Heart right ventricle (tissue), 16 donors: ENCODE measurements around the gene WAPL. TPM values are rescaled to one million over a fixed set of nuclear protein-coding genes. Genes with fewer than 3 reads are reported as not detected.

Experiments
- ATAC-seq, 8 donors: fragments of 200-7000 bp; cut with Tn5 transposase; one replicate each; pipeline ENCODE4 v1.9.1; 2020; ENCODE audit warnings: mild to moderate bottlenecking in 8 of 8, moderate library complexity in 8 of 8, moderate number of reproducible peaks in 1 of 8
- DNase-seq, 2 donors: peaks; one replicate each; pipeline ENCODE4 v3.0.0-alpha.2; 2020
- H3K27ac ChIP-seq, 10 donors: fragments of 200-600 bp; sonication (generic) in 2 of 10; one replicate each; pipeline versions ENCODE4 v1.5.0 to v1.8.0; 2020 to 2022; ENCODE audit warnings: mild to moderate bottlenecking in 3 of 10
- H3K27me3 ChIP-seq, 7 donors: fragments of 200-600 bp; one replicate each; pipeline ENCODE4 v1.8.0; 2021 to 2022; ENCODE audit warnings: mild to moderate bottlenecking in 2 of 7
- H3K36me3 ChIP-seq, 9 donors: fragments of 200-600 bp; sonication (generic) in 1 of 9; one replicate each; pipeline versions ENCODE4 v1.5.0 to v1.8.0; 2020 to 2022; ENCODE audit warnings: mild to moderate bottlenecking in 2 of 9
- H3K4me1 ChIP-seq, 9 donors: fragments of 200-600 bp; sonication (generic) in 1 of 9; one replicate each; pipeline versions ENCODE4 v1.5.0 to v1.8.0; 2020 to 2022; ENCODE audit warnings: mild to moderate bottlenecking in 4 of 9
- H3K4me3 ChIP-seq, 10 donors: fragments of 200-600 bp; sonication (generic) in 2 of 10; one replicate each; pipeline versions ENCODE4 v1.5.0 to v1.8.0; 2020 to 2022; ENCODE audit warnings: mild to moderate bottlenecking in 7 of 10, moderate library complexity in 2 of 10
- H3K9me3 ChIP-seq, 11 donors: fragments of 200-600 bp in 10 of 11; sonication (generic) in 2 of 11; one replicate each; pipeline versions ENCODE4 v1.5.0 to v1.8.0; 2013 to 2022; ENCODE audit warnings: mild to moderate bottlenecking in 2 of 11, control low read depth in 1 of 11, moderate library complexity in 1 of 11
- WGBS, 2 donors: extraction: QIAGEN DNeasy Blood & Tissue Kit; methylation state at CpG; one replicate each; pipeline ENCODE4 v1.1.7; 2013; ENCODE audit warnings: inconsistent platforms in 1 of 2; 5-methylcytosine and 5-hydroxymethylcytosine counted together
- intact Hi-C, 10 donors: fragments of 100-400 bp; cut with DNase I; formaldehyde crosslinking; loops; one replicate each; pipeline versions ENCODE4 v1.11.1 to v1.14.2; 2022
- polyA plus RNA-seq, 2 donors: library from polyadenylated mRNA; stranded (reverse); fragments of 200-250 nt; gene quantifications; one replicate each; pipeline ENCODE4 v1.2.3, GENCODE V29; 2013
- total RNA-seq, 10 donors: library from RNA; stranded (reverse); fragmentation: NEBNext Ultra II Directional in 3 of 10; extraction: Animal tissue kit (Norgen Biotek cat#: 25700) in 3 of 10; gene quantifications; one replicate each; pipeline versions ENCODE4 v1.2.1 to v1.2.4, GENCODE V29; 2021 to 2023
- TF ChIP-seq, protein P1 (sequence below), 9 donors: fragments of 200-600 bp; sonication (generic) in 2 of 9; IDR thresholded peaks; one replicate each; pipeline versions ENCODE4 v1.5.0 to v1.8.0; 2021 to 2022; ENCODE audit warnings: antibody characterized with exemption in 9 of 9, mild to moderate bottlenecking in 5 of 9, moderate library complexity in 1 of 9
- donor health status: Arrhythmogenic right ventricular cardiomyopathy.
- donor health status: ischemic (EF 13 %, LVEDD 7.1; RV severe dilation, severe dysfunction).
- donor health status: healthy with polysubstance abuse.
- donor health status: DM: no; HTN: yes; CAD: no.
- donor health status: DM: no; HTN: no; CAD: no.
- donor health status: ischemic (EF 25% LVEDD 6.9; RV normal size, moderate dysfunction).
- donor health status: ischemic (EF 25% LVEDD 5.7; RV mildly dilated, moderate dysfunction).
- donor health status: healthy.
- donor health status: DM: yes; HTN: yes; CAD: no.
- donor health status: Ischemic cardiomyopathy.
- donor health status: ischemic (EF 35%, LVEDD 5.7; RV mildly dilated, moderate dysfunction).
- donor health status: nonischemic (EF 11% LVEDD 7.7; RV severe dilation, severe dysfunction).
- donor health status: DM: yes; HTN: yes; CAD: no.
- donor health status: PGD.
- donor health status: ischemic (EF 29% LVEDD 5.4; RV normal size, mild dysfunction).
- donor health status: nonischemic (EF 23%, LVEDD 6.1; RV moderate dilation, normal function).

Gene WAPL
- total and polyA plus RNA-seq, 12 donors, result 10.0 to 29.5 (median 23.4) TPM

DNA sequence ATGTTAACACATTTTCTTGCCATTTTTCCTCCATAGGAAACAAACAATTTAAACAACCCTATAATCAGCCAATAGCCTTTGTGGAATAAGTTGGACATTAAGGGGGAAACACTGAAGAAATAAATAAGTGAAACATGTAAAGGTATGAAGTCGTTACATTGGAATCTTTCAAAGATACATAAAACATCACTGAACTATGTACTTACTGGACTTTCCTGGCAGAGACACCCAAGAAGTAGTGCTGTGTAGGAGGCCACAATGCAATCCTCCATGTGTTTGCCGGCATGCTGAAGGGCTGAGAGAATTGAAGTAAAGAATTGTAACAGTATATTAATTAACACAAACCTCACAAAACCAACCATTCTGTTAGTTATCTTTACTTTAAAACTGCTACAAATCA lies 78.5 kb downstream of the WAPL start:
- WGBS, 2 donors, result 87 to 89% methylated on average over 2 of the region's 2 CpGs
- H3K27ac ChIP-seq, result no peak overlapping the region
- H3K4me1 ChIP-seq, result peaks cover 0 to 42% (median 0%) of the 10 kb centered on the region in 9 donors
- peaks cover 0 to 98% (median 33%) of the 10 kb centered on the region in 9 donors for H3K36me3 ChIP-seq
- H3K27me3 ChIP-seq, result no peaks in the 10 kb centered on the region
- no peaks in the 10 kb centered on the region for H3K9me3 ChIP-seq
- TF ChIP-seq, protein P1, sequence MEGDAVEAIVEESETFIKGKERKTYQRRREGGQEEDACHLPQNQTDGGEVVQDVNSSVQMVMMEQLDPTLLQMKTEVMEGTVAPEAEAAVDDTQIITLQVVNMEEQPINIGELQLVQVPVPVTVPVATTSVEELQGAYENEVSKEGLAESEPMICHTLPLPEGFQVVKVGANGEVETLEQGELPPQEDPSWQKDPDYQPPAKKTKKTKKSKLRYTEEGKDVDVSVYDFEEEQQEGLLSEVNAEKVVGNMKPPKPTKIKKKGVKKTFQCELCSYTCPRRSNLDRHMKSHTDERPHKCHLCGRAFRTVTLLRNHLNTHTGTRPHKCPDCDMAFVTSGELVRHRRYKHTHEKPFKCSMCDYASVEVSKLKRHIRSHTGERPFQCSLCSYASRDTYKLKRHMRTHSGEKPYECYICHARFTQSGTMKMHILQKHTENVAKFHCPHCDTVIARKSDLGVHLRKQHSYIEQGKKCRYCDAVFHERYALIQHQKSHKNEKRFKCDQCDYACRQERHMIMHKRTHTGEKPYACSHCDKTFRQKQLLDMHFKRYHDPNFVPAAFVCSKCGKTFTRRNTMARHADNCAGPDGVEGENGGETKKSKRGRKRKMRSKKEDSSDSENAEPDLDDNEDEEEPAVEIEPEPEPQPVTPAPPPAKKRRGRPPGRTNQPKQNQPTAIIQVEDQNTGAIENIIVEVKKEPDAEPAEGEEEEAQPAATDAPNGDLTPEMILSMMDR (IDR thresholded peaks at IDR 0.05), result no peak
- no peak for ATAC-seq
- no peak for DNase-seq
- intact Hi-C loops, result no loop called here
- no peak overlapping the region for H3K4me3 ChIP-seq

DNA sequence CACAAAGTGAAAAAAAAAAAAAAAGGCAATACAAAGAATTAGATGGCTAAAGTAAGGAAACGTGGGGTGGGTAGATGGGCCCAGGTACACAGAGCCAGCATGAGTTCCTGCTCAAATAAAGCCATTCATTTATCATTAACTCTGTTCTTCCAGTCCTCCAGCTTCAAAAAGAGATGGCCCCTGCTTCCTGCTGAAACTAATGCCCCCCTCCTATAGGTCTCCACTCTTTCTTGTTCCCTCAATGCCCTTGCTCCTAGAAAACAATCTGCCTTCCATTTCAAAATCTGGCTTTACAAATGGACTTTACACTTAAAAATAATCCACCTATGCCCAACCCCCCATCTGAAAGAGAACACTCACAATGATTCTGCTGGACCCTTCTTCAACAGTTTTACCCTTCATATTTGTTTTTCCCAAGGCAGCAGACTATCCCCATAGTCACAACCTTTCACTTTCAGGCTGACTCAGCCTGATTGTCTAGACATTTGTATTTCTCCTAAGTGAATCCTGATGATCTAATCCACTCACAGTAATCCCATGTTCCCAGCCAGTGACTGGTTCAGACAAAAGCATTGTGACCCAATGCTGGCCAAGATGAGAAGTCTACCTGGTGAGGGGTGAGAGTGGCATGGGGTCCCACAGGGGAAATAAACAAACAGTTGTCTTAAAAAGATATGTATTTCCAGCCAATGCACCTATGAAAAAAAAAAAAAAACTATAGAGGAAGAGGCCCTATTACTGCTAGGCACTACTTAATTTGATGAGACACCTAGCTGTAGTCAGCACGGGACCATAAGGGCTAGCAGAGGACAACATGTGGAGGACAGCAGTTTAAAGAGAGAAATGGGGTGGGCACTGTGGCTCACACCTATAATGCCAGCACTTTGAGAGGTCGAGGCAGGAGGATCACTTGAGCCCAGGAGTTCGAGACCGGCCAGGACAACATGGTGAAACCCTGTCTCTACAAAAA lies 80.4 kb downstream of the WAPL start:
- no peak overlapping the region for H3K4me3 ChIP-seq
- no peaks in the 10 kb centered on the region for H3K9me3 ChIP-seq
- WGBS, 2 donors, result 98 to 100% methylated on average over 5 of the region's 5 CpGs
- intact Hi-C loops, result no loop called here
- peak overlapping the region in 1 of 10 donors; percentile 36 for H3K27ac ChIP-seq
- no peak for DNase-seq
- peaks cover 0 to 24% (median 0%) of the 10 kb centered on the region in 9 donors for H3K4me1 ChIP-seq
- peaks cover 0 to 100% (median 42%) of the 10 kb centered on the region in 9 donors for H3K36me3 ChIP-seq
- TF ChIP-seq, protein P1 (IDR thresholded peaks at IDR 0.05), result no peak
- no peak for ATAC-seq
- no peaks in the 10 kb centered on the region for H3K27me3 ChIP-seq

DNA sequence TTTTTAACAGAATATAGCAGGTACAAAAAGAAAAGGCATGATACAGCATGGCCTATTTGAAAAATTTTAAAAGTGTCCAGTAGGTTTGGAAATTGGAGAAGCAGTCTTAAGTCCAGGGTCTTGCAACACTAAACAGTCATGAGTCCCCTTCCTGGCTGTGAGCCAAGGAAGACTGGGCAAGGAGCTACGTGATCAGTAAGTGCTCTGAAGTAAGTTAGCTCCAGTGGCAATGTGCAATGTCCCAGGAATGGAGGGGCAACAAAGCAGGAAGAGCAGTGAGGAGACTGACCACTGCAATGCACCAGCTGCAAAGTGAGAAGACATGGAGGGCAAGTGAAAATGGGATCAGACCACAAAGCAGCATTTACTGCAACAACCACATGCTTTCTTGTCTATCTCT lies 82.0 kb downstream of the WAPL start:
- DNase-seq (peak; percentile 11 to 21), ATAC-seq (peak in 5 of 8 donors; percentile 14 to 70 (median 38))
- no peaks in the 10 kb centered on the region for H3K27me3 ChIP-seq
- 7 to 10% methylated on average over 1 of the region's 1 CpG for WGBS, 2 donors
- peaks cover 0 to 100% (median 38%) of the 10 kb centered on the region in 9 donors for H3K36me3 ChIP-seq
- H3K9me3 ChIP-seq, result no peaks in the 10 kb centered on the region
- TF ChIP-seq, protein P1 (IDR thresholded peaks at IDR 0.05), result no peak
- intact Hi-C loops, result no loop called here
- H3K27ac ChIP-seq, result peak overlapping the region in 1 of 10 donors; percentile 34
- peaks cover 0 to 24% (median 0%) of the 10 kb centered on the region in 9 donors for H3K4me1 ChIP-seq
- H3K4me3 ChIP-seq, result no peak overlapping the region

DNA sequence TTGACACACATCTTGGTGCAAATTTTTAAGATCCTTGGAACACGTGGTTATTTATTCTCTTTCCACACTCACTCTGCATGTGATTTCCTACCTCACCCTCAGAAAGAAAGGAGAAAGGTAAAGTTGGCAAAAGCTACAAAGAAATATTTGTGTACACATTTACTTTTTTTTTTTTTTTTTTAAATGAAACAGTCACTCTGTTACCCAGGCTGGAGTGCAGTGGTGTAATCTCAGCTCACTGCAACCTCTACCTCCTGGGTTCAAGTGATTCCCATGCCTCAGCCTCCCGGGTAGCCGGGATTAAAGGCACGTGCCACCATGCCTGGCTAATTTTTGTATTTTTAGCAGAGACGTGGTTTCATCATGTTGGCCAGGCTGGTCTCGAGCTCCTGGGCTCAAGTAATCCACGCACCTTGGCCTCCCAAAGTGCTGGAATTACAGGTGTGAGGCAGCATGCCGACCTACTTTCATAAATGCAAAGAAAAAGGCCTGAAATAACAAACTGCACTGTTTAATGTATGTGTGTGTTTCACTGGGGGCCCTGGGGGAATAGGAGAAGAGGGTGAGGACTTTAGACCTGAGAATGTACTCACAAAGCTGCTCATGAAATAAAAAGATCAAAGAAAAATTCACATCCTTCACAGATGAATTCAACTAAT lies 83.4 kb downstream of the WAPL start:
- TF ChIP-seq, protein P1 (IDR thresholded peaks at IDR 0.05), result no peak
- no peaks in the 10 kb centered on the region for H3K9me3 ChIP-seq
- H3K27ac ChIP-seq, result no peak overlapping the region
- no peak overlapping the region for H3K4me3 ChIP-seq
- no peak for ATAC-seq
- H3K36me3 ChIP-seq, result peaks cover 0 to 94% (median 39%) of the 10 kb centered on the region in 9 donors
- no peaks in the 10 kb centered on the region for H3K27me3 ChIP-seq
- DNase-seq, result no peak
- intact Hi-C loops, result no loop called here
- peaks cover 0 to 24% (median 0%) of the 10 kb centered on the region in 9 donors for H3K4me1 ChIP-seq
- 85 to 92% methylated on average over 8 of the region's 8 CpGs for WGBS, 2 donors
